Measurements from ENCODE around the gene UBD. TPM values are rescaled to one million over a fixed set of nuclear protein-coding genes. Genes with fewer than 3 reads are reported as not detected.

Gene UBD
- polyA plus RNA-seq, 2 of the 4 experiments (the other 2 are of a cell fraction) = 0.19 to 0.41 TPM

- no peak overlapping the region for H3K4me2 ChIP-seq
- ChIA-PET CTCF (no interaction called here), POLR2A (no interaction called here)
- no peak overlapping the region for H3K4me3 ChIP-seq
- TF ChIP-seq BHLHE40 (IDR thresholded peaks at IDR 0.05; ENCODE audit: low read depth, low read length) = no peak
- peak; percentile 66 for TF ChIP-seq MAFK (IDR thresholded peaks at IDR 0.05; ENCODE audit: partially characterized antibody)
- no peak for TF ChIP-seq EP300 (IDR thresholded peaks at IDR 0.05)
- no peak overlapping the region for H3K27ac ChIP-seq
- no peaks in the 10 kb centered on the region for H3K9me3 ChIP-seq
- FAIRE-seq (no peak), ATAC-seq (no peak), DNase-seq (ENCODE audit: low read depth in 1 of 2, low spot score in 1 of 2) (no peak)
- WGBS (ENCODE audit: missing lambda C conversion rate) = 45% methylated on average over 5 of the region's 5 CpGs
- H3K4me1 ChIP-seq = no peaks in the 10 kb centered on the region
Measured at GRCh38 chr6:29554764-29555163, 4.8 kb downstream of the UBD start.

- FAIRE-seq (no peak), ATAC-seq (peak; percentile 30 to 56; a peak in 5 of 6 replicates), DNase-seq (ENCODE audit: low read depth in 1 of 2, low spot score in 1 of 2) (peak in 1 of 2 experiments; percentile 7)
- H3K4me2 ChIP-seq = no peak overlapping the region
- ChIA-PET CTCF (no interaction called here), POLR2A (no interaction called here)
- H3K27ac ChIP-seq = no peak overlapping the region
- no peak overlapping the region for H3K4me3 ChIP-seq
- no peak for TF ChIP-seq CBX2 (IDR thresholded peaks at IDR 0.05; ENCODE audit: borderline replicate concordance, low read depth)
- TF ChIP-seq CEBPB (IDR thresholded peaks at IDR 0.05) = peak in 1 of 2 experiments; percentile 30; a peak in 1 of 4 replicates
- WGBS (ENCODE audit: missing lambda C conversion rate) = 70% methylated on average over 12 of the region's 83 CpGs
- H3K4me1 ChIP-seq = no peaks in the 10 kb centered on the region
- no peaks in the 10 kb centered on the region for H3K9me3 ChIP-seq
Measured at GRCh38 chr6:29553268-29554057, 6.1 kb downstream of the UBD start.

- Histone ChIP-seq H3K4me3 (no peak overlapping the region), H3K4me2 (no peak overlapping the region), H3K9me3 (no peaks in the 10 kb centered on the region), H3K4me1 (no peaks in the 10 kb centered on the region), H3K27ac (no peak overlapping the region)
- no peak for FAIRE-seq
- DNase-seq (ENCODE audit: low read depth in 1 of 2, low spot score in 1 of 2) = peak in 1 of 2 experiments; percentile 31
- TF ChIP-seq RFX5 (IDR thresholded peaks at IDR 0.05) = peak; percentile 96
- TF ChIP-seq HDAC2 (IDR thresholded peaks at IDR 0.05) = no peak
- 46% methylated on average over 5 of the region's 5 CpGs for WGBS (ENCODE audit: missing lambda C conversion rate)
- ChIA-PET CTCF (no interaction called here), POLR2A (no interaction called here)
- peak in 1 of 2 experiments; percentile 71; a peak in 3 of 6 replicates for ATAC-seq
Measured at GRCh38 chr6:29552512-29553051, 7.0 kb downstream of the UBD start.

GRCh38 chr6:29547573-29547972 lies 12.0 kb downstream of the UBD start:
- Histone ChIP-seq H3K9me3 (no peaks in the 10 kb centered on the region), H3K4me1 (no peaks in the 10 kb centered on the region), H3K4me3 (no peak overlapping the region), H3K4me2 (no peak overlapping the region), H3K27ac (no peak overlapping the region)
- 0% methylated on average over 2 of the region's 3 CpGs for WGBS (ENCODE audit: missing lambda C conversion rate)
- no peak for ATAC-seq
- TF ChIP-seq HMGXB4 (CRISPR knock-in tag; IDR thresholded peaks at IDR 0.05; ENCODE audit: borderline replicate concordance) (no peak), RCOR1 (IDR thresholded peaks at IDR 0.05; ENCODE audit: low read depth, low read length) (no peak), MAZ (IDR thresholded peaks at IDR 0.05; ENCODE audit: borderline replicate concordance, low read depth, low read length) (no peak), CBX2 (IDR thresholded peaks at IDR 0.05; ENCODE audit: borderline replicate concordance, low read depth) (no peak), HOXB13 (CRISPR knock-in tag; IDR thresholded peaks at IDR 0.05; ENCODE audit: low read depth) (no peak), EP300 (IDR thresholded peaks at IDR 0.05) (no peak), HEYL (CRISPR knock-in tag; IDR thresholded peaks at IDR 0.05) (no peak)
- ChIA-PET POLR2A (no interaction called here), CTCF (no interaction called here)
- FAIRE-seq = no peak
- DNase-seq (ENCODE audit: low read depth in 1 of 2, low spot score in 1 of 2) = no peak

GRCh38 chr6:29537714-29538403 lies 21.7 kb downstream of the UBD start:
- no peak for FAIRE-seq
- H3K4me2 ChIP-seq = no peak overlapping the region
- H3K4me1 ChIP-seq = no peaks in the 10 kb centered on the region
- DNase-seq (ENCODE audit: low read depth in 1 of 2, low spot score in 1 of 2) = no peak
- no peak overlapping the region for H3K27ac ChIP-seq
- POLR2A ChIA-PET = no interaction called here
- no peak overlapping the region for H3K4me3 ChIP-seq
- TF ChIP-seq SMC3 (IDR thresholded peaks at IDR 0.05) = no peak
- TF ChIP-seq REST (IDR thresholded peaks at IDR 0.05) = peak; percentile 38; the same call in 1 of the 2 replicates
- H3K9me3 ChIP-seq = no peaks in the 10 kb centered on the region
- ATAC-seq = no peak
- CTCF ChIA-PET = no interaction called here
- 0% methylated on average over 1 of the region's 4 CpGs for WGBS (ENCODE audit: missing lambda C conversion rate)

Measured in A549 (cell line).